Heart right ventricle (tissue), 16 donors: ENCODE results near the gene SGCA. TPM values are rescaled to one million over a fixed set of nuclear protein-coding genes. Genes with fewer than 3 reads are reported as not detected.

Experiments used
- ATAC-seq, 8 donors: fragments of 200-7000 bp; cut with Tn5 transposase; one replicate each; pipeline ENCODE4 v1.9.1; 2020; ENCODE audit warnings: mild to moderate bottlenecking in 8 of 8, moderate library complexity in 8 of 8, moderate number of reproducible peaks in 1 of 8
- DNase-seq, 2 donors: peaks; one replicate each; pipeline ENCODE4 v3.0.0-alpha.2; 2020
- H3K27ac ChIP-seq, 10 donors: fragments of 200-600 bp; sonication (generic) in 2 of 10; one replicate each; pipeline versions ENCODE4 v1.5.0 to v1.8.0; 2020 to 2022; ENCODE audit warnings: mild to moderate bottlenecking in 3 of 10
- H3K27me3 ChIP-seq, 7 donors: fragments of 200-600 bp; one replicate each; pipeline ENCODE4 v1.8.0; 2021 to 2022; ENCODE audit warnings: mild to moderate bottlenecking in 2 of 7
- H3K36me3 ChIP-seq, 9 donors: fragments of 200-600 bp; sonication (generic) in 1 of 9; one replicate each; pipeline versions ENCODE4 v1.5.0 to v1.8.0; 2020 to 2022; ENCODE audit warnings: mild to moderate bottlenecking in 2 of 9
- H3K4me1 ChIP-seq, 9 donors: fragments of 200-600 bp; sonication (generic) in 1 of 9; one replicate each; pipeline versions ENCODE4 v1.5.0 to v1.8.0; 2020 to 2022; ENCODE audit warnings: mild to moderate bottlenecking in 4 of 9
- H3K4me3 ChIP-seq, 10 donors: fragments of 200-600 bp; sonication (generic) in 2 of 10; one replicate each; pipeline versions ENCODE4 v1.5.0 to v1.8.0; 2020 to 2022; ENCODE audit warnings: mild to moderate bottlenecking in 7 of 10, moderate library complexity in 2 of 10
- H3K9me3 ChIP-seq, 11 donors: fragments of 200-600 bp in 10 of 11; sonication (generic) in 2 of 11; one replicate each; pipeline versions ENCODE4 v1.5.0 to v1.8.0; 2013 to 2022; ENCODE audit warnings: mild to moderate bottlenecking in 2 of 11, control low read depth in 1 of 11, moderate library complexity in 1 of 11
- WGBS, 2 donors: extraction: QIAGEN DNeasy Blood & Tissue Kit; methylation state at CpG; one replicate each; pipeline ENCODE4 v1.1.7; 2013; ENCODE audit warnings: inconsistent platforms in 1 of 2; 5-methylcytosine and 5-hydroxymethylcytosine counted together
- intact Hi-C, 10 donors: fragments of 100-400 bp; cut with DNase I; formaldehyde crosslinking; loops; one replicate each; pipeline versions ENCODE4 v1.11.1 to v1.14.2; 2022
- polyA plus RNA-seq, 2 donors: library from polyadenylated mRNA; stranded (reverse); fragments of 200-250 nt; gene quantifications; one replicate each; pipeline ENCODE4 v1.2.3, GENCODE V29; 2013
- total RNA-seq, 10 donors: library from RNA; stranded (reverse); fragmentation: NEBNext Ultra II Directional in 3 of 10; extraction: Animal tissue kit (Norgen Biotek cat#: 25700) in 3 of 10; gene quantifications; one replicate each; pipeline versions ENCODE4 v1.2.1 to v1.2.4, GENCODE V29; 2021 to 2023
- TF ChIP-seq, protein P1 (sequence below), 9 donors: fragments of 200-600 bp; sonication (generic) in 2 of 9; IDR thresholded peaks; one replicate each; pipeline versions ENCODE4 v1.5.0 to v1.8.0; 2021 to 2022; ENCODE audit warnings: antibody characterized with exemption in 9 of 9, mild to moderate bottlenecking in 5 of 9, moderate library complexity in 1 of 9
- donor health status: Arrhythmogenic right ventricular cardiomyopathy.
- donor health status: ischemic (EF 13 %, LVEDD 7.1; RV severe dilation, severe dysfunction).
- donor health status: healthy with polysubstance abuse.
- donor health status: DM: no; HTN: yes; CAD: no.
- donor health status: DM: no; HTN: no; CAD: no.
- donor health status: ischemic (EF 25% LVEDD 6.9; RV normal size, moderate dysfunction).
- donor health status: ischemic (EF 25% LVEDD 5.7; RV mildly dilated, moderate dysfunction).
- donor health status: healthy.
- donor health status: DM: yes; HTN: yes; CAD: no.
- donor health status: Ischemic cardiomyopathy.
- donor health status: ischemic (EF 35%, LVEDD 5.7; RV mildly dilated, moderate dysfunction).
- donor health status: nonischemic (EF 11% LVEDD 7.7; RV severe dilation, severe dysfunction).
- donor health status: DM: yes; HTN: yes; CAD: no.
- donor health status: PGD.
- donor health status: ischemic (EF 29% LVEDD 5.4; RV normal size, mild dysfunction).
- donor health status: nonischemic (EF 23%, LVEDD 6.1; RV moderate dilation, normal function).

Gene SGCA
- total and polyA plus RNA-seq, 12 donors, result 136 to 314 (median 158) TPM

DNA sequence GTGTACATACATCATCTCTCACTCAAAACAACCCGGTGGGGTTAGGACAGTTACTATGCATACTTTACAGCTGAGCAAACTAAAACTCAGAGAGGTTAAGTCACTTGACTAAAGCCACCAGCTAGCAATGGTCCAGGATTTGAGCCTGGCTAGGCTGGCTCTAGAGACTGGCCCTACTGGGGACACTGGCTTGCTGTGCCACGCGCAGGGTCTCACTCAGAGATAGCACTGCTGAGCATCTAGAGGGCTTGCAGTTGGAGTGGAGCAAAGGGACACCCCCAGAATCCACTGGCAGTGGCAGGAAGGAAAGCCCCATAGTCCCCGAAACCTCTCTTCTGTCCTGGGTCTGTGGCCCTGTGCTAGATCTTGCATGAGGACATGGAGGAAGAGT, 47.0 kb upstream of the SGCA start:
- TF ChIP-seq, protein P1, sequence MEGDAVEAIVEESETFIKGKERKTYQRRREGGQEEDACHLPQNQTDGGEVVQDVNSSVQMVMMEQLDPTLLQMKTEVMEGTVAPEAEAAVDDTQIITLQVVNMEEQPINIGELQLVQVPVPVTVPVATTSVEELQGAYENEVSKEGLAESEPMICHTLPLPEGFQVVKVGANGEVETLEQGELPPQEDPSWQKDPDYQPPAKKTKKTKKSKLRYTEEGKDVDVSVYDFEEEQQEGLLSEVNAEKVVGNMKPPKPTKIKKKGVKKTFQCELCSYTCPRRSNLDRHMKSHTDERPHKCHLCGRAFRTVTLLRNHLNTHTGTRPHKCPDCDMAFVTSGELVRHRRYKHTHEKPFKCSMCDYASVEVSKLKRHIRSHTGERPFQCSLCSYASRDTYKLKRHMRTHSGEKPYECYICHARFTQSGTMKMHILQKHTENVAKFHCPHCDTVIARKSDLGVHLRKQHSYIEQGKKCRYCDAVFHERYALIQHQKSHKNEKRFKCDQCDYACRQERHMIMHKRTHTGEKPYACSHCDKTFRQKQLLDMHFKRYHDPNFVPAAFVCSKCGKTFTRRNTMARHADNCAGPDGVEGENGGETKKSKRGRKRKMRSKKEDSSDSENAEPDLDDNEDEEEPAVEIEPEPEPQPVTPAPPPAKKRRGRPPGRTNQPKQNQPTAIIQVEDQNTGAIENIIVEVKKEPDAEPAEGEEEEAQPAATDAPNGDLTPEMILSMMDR (IDR thresholded peaks at IDR 0.05), result no peak
- DNase-seq, result no peak
- Histone ChIP-seq H3K4me1 (peaks cover 5 to 47% (median 9%) of the 10 kb centered on the region in 9 donors), H3K9me3 (no peaks in the 10 kb centered on the region), H3K36me3 (no peaks in the 10 kb centered on the region), H3K4me3 (no peak overlapping the region), H3K27ac (no peak overlapping the region), H3K27me3 (peaks cover 0 to 60% (median 0%) of the 10 kb centered on the region in 7 donors)
- ATAC-seq, result no peak
- intact Hi-C loops, result loop anchor here in 3 of 10 donors (5.0 to 10.0 kb wide), 2 partner anchors 43 to 46 kb away; partner anchors contain the start of gene SGCA (in 2 of the 3)
- WGBS, 2 donors, result 94 to 98% methylated on average over 4 of the region's 4 CpGs

- Histone ChIP-seq H3K4me3 (no peak overlapping the region), H3K27ac (no peak overlapping the region), H3K36me3 (no peaks in the 10 kb centered on the region), H3K9me3 (no peaks in the 10 kb centered on the region), H3K4me1 (peaks cover 3 to 33% (median 12%) of the 10 kb centered on the region in 9 donors), H3K27me3 (peaks cover 0 to 53% (median 0%) of the 10 kb centered on the region in 7 donors)
- WGBS, 2 donors, result 94 to 95% methylated on average over 7 of the region's 7 CpGs
- TF ChIP-seq, protein P1 (IDR thresholded peaks at IDR 0.05), result no peak
- ATAC-seq (no peak), DNase-seq (no peak)
- intact Hi-C loops, result loop anchor here in 1 of 10 donors (5.0 kb wide), 1 partner anchor 42 kb away; no protein-coding TSS in a partner anchor
Measured at GRCh38 chr17:50120475-50121253, 45.1 kb upstream of the SGCA start.

DNA sequence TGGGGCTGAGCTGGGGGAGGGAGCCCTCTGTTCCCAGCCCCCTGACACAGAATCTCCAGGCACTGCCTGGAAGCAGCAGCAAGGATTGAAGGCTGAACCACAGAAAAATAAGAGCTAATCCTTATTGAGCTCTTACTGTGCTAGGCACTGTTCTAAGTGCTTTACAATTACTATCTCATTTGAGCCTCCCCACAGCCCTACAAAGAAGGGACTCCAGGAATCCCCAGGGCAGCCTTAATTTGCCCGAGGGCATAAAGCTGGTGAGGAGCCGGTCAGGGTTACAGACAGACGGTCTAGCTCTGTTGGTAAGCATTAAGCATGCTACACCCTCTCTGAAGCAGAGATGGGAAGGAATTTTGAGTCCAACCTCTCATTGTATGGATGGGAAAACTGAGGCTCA, 42.9 kb upstream of the SGCA start:
- Histone ChIP-seq H3K27ac (no peak overlapping the region), H3K36me3 (no peaks in the 10 kb centered on the region), H3K27me3 (peaks cover 0 to 45% (median 0%) of the 10 kb centered on the region in 7 donors), H3K4me1 (peaks cover 0 to 22% (median 8%) of the 10 kb centered on the region in 9 donors), H3K4me3 (no peak overlapping the region), H3K9me3 (no peaks in the 10 kb centered on the region)
- WGBS, 2 donors, result 94 to 95% methylated on average over 3 of the region's 3 CpGs
- TF ChIP-seq, protein P1 (IDR thresholded peaks at IDR 0.05), result no peak
- intact Hi-C loops, result loop anchor here in 2 of 10 donors (1.0 to 5.0 kb wide), 2 partner anchors 15 to 39 kb away; no protein-coding TSS in a partner anchor
- ATAC-seq (no peak), DNase-seq (no peak)

GRCh38 chr17:50123649-50124349, 42.0 kb upstream of the SGCA start:
- Histone ChIP-seq H3K9me3 (no peaks in the 10 kb centered on the region), H3K27ac (peak overlapping the region in 4 of 10 donors; percentile 38 to 69 (median 50)), H3K27me3 (peaks cover 0 to 42% (median 0%) of the 10 kb centered on the region in 7 donors), H3K4me3 (no peak overlapping the region), H3K4me1 (peaks cover under 1 to 27% (median 12%) of the 10 kb centered on the region in 9 donors), H3K36me3 (no peaks in the 10 kb centered on the region)
- TF ChIP-seq, protein P1 (IDR thresholded peaks at IDR 0.05), result no peak
- no peak for DNase-seq
- ATAC-seq, result peak in 7 of 8 donors; percentile 7 to 50 (median 29)
- intact Hi-C loops, result loop anchor here in 1 of 10 donors (5.0 kb wide), 1 partner anchor 39 kb away; no protein-coding TSS in a partner anchor
- 43 to 44% methylated on average over 12 of the region's 12 CpGs for WGBS, 2 donors
